IMR-90 (cell line): ENCODE results near the gene GSG1L. TPM values are rescaled to one million over a fixed set of nuclear protein-coding genes. Genes with fewer than 3 reads are reported as not detected.

Source experiments
- ATAC-seq: fragments of 200-7000 bp; cut with Tn5 transposase; 2 replicates; pipeline ENCODE4 v1.9.1; 2020; ENCODE audit warnings: low read depth, mild to moderate bottlenecking, moderate library complexity
- BruUV-seq: library from RNA; stranded (reverse); fragments of 400-500 nt; replicated peaks from 2 replicates; lab custom pipeline; 2021; lab: Mats Ljungman, UMichigan
- CTCF ChIA-PET: fragments of 300-600 bp; formaldehyde crosslinking; extraction: SDS; loops from one replicate; lab custom pipeline; 2021; ENCODE audit warnings: antibody characterized with exemption; lab: Yijun Ruan, JAX
- POLR2A ChIA-PET: fragments of 300-600 bp; sonication (Branson Sonifier 250); formaldehyde crosslinking; loops from one replicate; lab custom pipeline; 2022; ENCODE audit warnings: antibody characterized with exemption; ENCODE audit not compliant: unreplicated experiment; lab: Charles Lee
- DNase-seq: peaks from one replicate; pipeline ENCODE4 v3.0.0; 2013
- H2AFZ ChIP-seq: replicated peaks from 2 replicates; pipeline ENCODE3; 2013; ENCODE audit warnings: low read length, mild to moderate bottlenecking; ENCODE audit not compliant: poor library complexity
- H2AK5ac ChIP-seq: 2 replicates; pipeline ENCODE4 v1.6.1; 2013; ENCODE audit warnings: low read depth, low read length, inconsistent platforms
- H2AK9ac ChIP-seq: replicated peaks from 2 replicates; pipeline ENCODE3; 2013; ENCODE audit warnings: mild to moderate bottlenecking, low read depth, low read length, moderate library complexity; ENCODE audit not compliant: poor library complexity
- H2BK120ac ChIP-seq: 2 replicates; pipeline ENCODE4 v1.6.1; 2013; ENCODE audit warnings: low read depth, low read length, inconsistent platforms
- H2BK15ac ChIP-seq: 3 replicates; pipeline ENCODE4 v1.6.1; 2013; ENCODE audit warnings: low read depth, low read length, inconsistent platforms
- H2BK20ac ChIP-seq: 2 replicates; pipeline ENCODE4 v1.6.1; 2013; ENCODE audit warnings: low read depth, mild to moderate bottlenecking, inconsistent platforms, low read length, moderate library complexity
- H2BK5ac ChIP-seq: 2 replicates; pipeline ENCODE4 v1.6.1; 2013; ENCODE audit warnings: mild to moderate bottlenecking, low read depth, low read length, inconsistent platforms; ENCODE audit not compliant: poor library complexity, severe bottlenecking
- H3K14ac ChIP-seq: replicated peaks from 2 replicates; pipeline ENCODE4 v1.6.1; 2013; ENCODE audit warnings: low read depth, low read length, inconsistent platforms
- H3K18ac ChIP-seq: 2 replicates; pipeline ENCODE4 v1.6.1; 2013; ENCODE audit warnings: low read depth, low read length, control low read depth
- H3K23ac ChIP-seq: 2 replicates; pipeline ENCODE4 v1.6.1; 2013; ENCODE audit warnings: low read depth, low read length, inconsistent platforms
- H3K27ac ChIP-seq: 2 replicates; pipeline ENCODE4 v1.5.1; 2013; ENCODE audit warnings: mild to moderate bottlenecking, control low read depth, low read length; ENCODE audit not compliant: insufficient read depth
- H3K27me3 ChIP-seq: 2 replicates; pipeline ENCODE4 v1.6.1; 2013; ENCODE audit warnings: low read length; ENCODE audit not compliant: control insufficient read depth, insufficient read depth
- H3K36me3 ChIP-seq: 2 replicates; pipeline ENCODE4 v1.6.1; 2013; ENCODE audit warnings: low read length, mixed read lengths; ENCODE audit not compliant: control insufficient read depth, insufficient read depth
- H3K4ac ChIP-seq: 2 replicates; pipeline ENCODE4 v1.6.1; 2013; ENCODE audit warnings: low read depth, low read length, inconsistent platforms
- H3K4me1 ChIP-seq: 2 replicates; pipeline ENCODE4 v1.6.1; 2013; ENCODE audit warnings: low read length, mixed read lengths; ENCODE audit not compliant: control insufficient read depth, insufficient read depth
- H3K4me2 ChIP-seq: 2 replicates; pipeline ENCODE4 v1.6.1; 2013; ENCODE audit warnings: low read depth, mild to moderate bottlenecking, control low read depth, low read length, moderate library complexity
- H3K4me3 ChIP-seq: 2 replicates; pipeline ENCODE4 v1.5.1; 2013; ENCODE audit warnings: low read depth, mild to moderate bottlenecking, control low read depth, low read length, moderate library complexity; ENCODE audit not compliant: insufficient read depth
- H3K56ac ChIP-seq: 2 replicates; pipeline ENCODE4 v1.6.1; 2013; ENCODE audit warnings: low read length, inconsistent platforms; ENCODE audit not compliant: insufficient read depth; ENCODE audit errors: extremely low read depth
- H3K79me1 ChIP-seq, 2 experiments: 2 replicates each; pipeline ENCODE4 v1.6.1; 2013; ENCODE audit warnings: low read length in 2 of 2, inconsistent platforms in 1 of 2, low read depth in 1 of 2
- H3K9ac ChIP-seq: 2 replicates; pipeline ENCODE4 v1.6.1; 2013; ENCODE audit warnings: low read depth, low read length, control low read depth
- H3K9me1 ChIP-seq: 2 replicates; pipeline ENCODE4 v1.6.1; 2013; ENCODE audit warnings: low read length, inconsistent platforms; ENCODE audit not compliant: insufficient read depth
- H3K9me3 ChIP-seq: 2 replicates; pipeline ENCODE4 v1.6.1; 2013; ENCODE audit warnings: low read length; ENCODE audit not compliant: control insufficient read depth, insufficient read depth
- H4K20me1 ChIP-seq: 2 replicates; pipeline ENCODE4 v1.6.1; 2013; ENCODE audit warnings: low read length, inconsistent platforms; ENCODE audit not compliant: insufficient read depth
- H4K5ac ChIP-seq: 2 replicates; pipeline ENCODE4 v1.6.1; 2013; ENCODE audit warnings: mild to moderate bottlenecking, low read depth, low read length, control low read depth
- H4K8ac ChIP-seq, 2 experiments: 2 replicates each; pipeline ENCODE4 v1.6.1; 2013; ENCODE audit warnings: low read depth in 2 of 2, low read length in 2 of 2, control low read depth in 1 of 2, inconsistent platforms in 1 of 2
- H4K91ac ChIP-seq: 2 replicates; pipeline ENCODE4 v1.6.1; 2013; ENCODE audit warnings: low read depth, low read length, inconsistent platforms; ENCODE audit not compliant: insufficient read depth
- BHLHE40 ChIP-seq: fragments of 150-350 bp; IDR thresholded peaks from 2 replicates; pipeline ENCODE4 v1.6.1; 2016; ENCODE audit warnings: mild to moderate bottlenecking, low read depth, low read length
- CEBPB ChIP-seq: IDR thresholded peaks from 2 replicates; pipeline ENCODE4 v1.6.1; 2012; ENCODE audit warnings: low read depth, low read length, improper control_type of control experiment
- CHD1 ChIP-seq: IDR thresholded peaks from 2 replicates; pipeline ENCODE4 v1.6.1; 2012; ENCODE audit warnings: low read depth, low read length, improper control_type of control experiment
- CTCF ChIP-seq: conservative IDR thresholded peaks from 2 replicates; pipeline ENCODE4 v1.5.1; 2012; ENCODE audit warnings: mild to moderate bottlenecking, low read depth, low read length, improper control_type of control experiment
- ELK1 ChIP-seq: fragments of 150-350 bp; IDR thresholded peaks from 2 replicates; pipeline ENCODE4 v1.6.1; 2016; ENCODE audit warnings: low read depth, mild to moderate bottlenecking, low read length, moderate library complexity, borderline replicate concordance
- FOS ChIP-seq: fragments of 150-350 bp; IDR thresholded peaks from 2 replicates; pipeline ENCODE4 v1.6.1; 2016; ENCODE audit warnings: low read depth, low read length
- MAFK ChIP-seq: IDR thresholded peaks from 2 replicates; pipeline ENCODE4 v1.6.1; 2012; ENCODE audit warnings: low read depth, low read length, improper control_type of control experiment
- MAZ ChIP-seq: IDR thresholded peaks from 2 replicates; pipeline ENCODE4 v1.6.1; 2012; ENCODE audit warnings: low read depth, mild to moderate bottlenecking, low read length, improper control_type of control experiment, moderate library complexity, borderline replicate concordance
- MXI1 ChIP-seq: IDR thresholded peaks from 2 replicates; pipeline ENCODE4 v1.6.1; 2012; ENCODE audit warnings: low read depth, mild to moderate bottlenecking, low read length, moderate library complexity, borderline replicate concordance
- NFE2L2 ChIP-seq: fragments of 150-350 bp; IDR thresholded peaks from 2 replicates; pipeline ENCODE4 v1.6.1; 2016; ENCODE audit warnings: low read depth, mild to moderate bottlenecking, low read length
- POLR2A ChIP-seq: IDR thresholded peaks from 2 replicates; pipeline ENCODE4 v1.6.1; 2012; ENCODE audit warnings: mild to moderate bottlenecking, low read depth, low read length
- RAD21 ChIP-seq: IDR thresholded peaks from 2 replicates; pipeline ENCODE4 v1.6.1; 2012; ENCODE audit warnings: low read length, improper control_type of control experiment
- RCOR1 ChIP-seq: IDR thresholded peaks from 2 replicates; pipeline ENCODE4 v1.6.1; 2012; ENCODE audit warnings: mild to moderate bottlenecking, low read length, improper control_type of control experiment; ENCODE audit not compliant: insufficient replicate concordance
- RFX5 ChIP-seq: IDR thresholded peaks from 2 replicates; pipeline ENCODE4 v1.8.0; 2012; ENCODE audit warnings: low read depth, mild to moderate bottlenecking, low read length, moderate library complexity
- SMC3 ChIP-seq: fragments of 150-350 bp; IDR thresholded peaks from 2 replicates; pipeline ENCODE4 v1.6.1; 2016; ENCODE audit warnings: low read depth, mild to moderate bottlenecking, antibody characterized with exemption, low read length, moderate library complexity
- USF2 ChIP-seq: fragments of 150-350 bp; IDR thresholded peaks from 2 replicates; pipeline ENCODE4 v1.6.1; 2017; ENCODE audit warnings: mild to moderate bottlenecking, antibody characterized with exemption, low read length, low read depth
- WGBS, 2 experiments: methylation state at CpG; one replicate each; pipeline versions ENCODE4 v1.1.5 to v1.1.7; 2013; ENCODE audit warnings: missing lambda C conversion rate in 2 of 2; ENCODE audit not compliant: insufficient read length in 1 of 2; ENCODE audit errors: extremely low coverage in 2 of 2; 5-methylcytosine and 5-hydroxymethylcytosine counted together
- dilution Hi-C: fragments of 300-500 bp; cut with HindIII; formaldehyde crosslinking; loops from one replicate; pipeline ENCODE4 v1.14.3; 2018; ENCODE audit warnings: low sequenced_read_pairs; ENCODE audit not compliant: unreplicated experiment
- in situ Hi-C: fragments of 300-500 bp; cut with MboI; formaldehyde crosslinking; loops from 3 replicates; pipeline ENCODE4 v1.14.3; 2019; ENCODE audit warnings: low sequenced_read_pairs, inconsistent platforms, mixed read lengths
- intact Hi-C: fragments of 100-400 bp; cut with micrococcal nuclease; formaldehyde crosslinking; loops from 2 replicates; pipeline ENCODE4 v1.10.0; 2022
- polyA plus RNA-seq, 3 experiments: library from polyadenylated mRNA; depleted of rRNA; stranded (reverse); fragments of >200 nt; gene quantifications; 2 replicates each; pipeline ENCODE4 v1.2.3, GENCODE V29; 2012; ENCODE audit warnings: low replicate concordance in 1 of 3
- total RNA-seq: library from RNA; depleted of rRNA; stranded (reverse); fragments of >200 nt; gene quantifications from 2 replicates; pipeline ENCODE4 v1.2.3, GENCODE V29; 2012

GSG1L gene
- total and polyA plus RNA-seq, 2 of the 4 experiments (the other 2 are of a cell fraction), result not detected

GRCh38 chr16:27811881-27812280 lies 251.6 kb downstream of the GSG1L start:
- Histone ChIP-seq H3K9me3 (no peaks in the 10 kb centered on the region), H3K23ac (no peak overlapping the region), H4K20me1 (no peaks in the 10 kb centered on the region), H3K14ac (no peak overlapping the region), H3K4me3 (no peak overlapping the region), H3K27me3 (peaks cover 8% of the 10 kb centered on the region), H2AFZ (no peak overlapping the region), H3K4me2 (no peak overlapping the region), H3K9ac (no peak overlapping the region), H3K56ac (no peak overlapping the region), H3K4ac (no peak overlapping the region), H3K18ac (no peak overlapping the region), H4K8ac (no peak overlapping the region), H2BK120ac (no peak overlapping the region), H3K4me1 (no peaks in the 10 kb centered on the region), H2AK5ac (no peak overlapping the region), H4K91ac (no peak overlapping the region), H3K9me1 (no peaks in the 10 kb centered on the region), H2AK9ac (no peak overlapping the region), H4K5ac (no peak overlapping the region), H3K27ac (no peak overlapping the region), H2BK20ac (no peak overlapping the region), H3K79me1 (no peaks in the 10 kb centered on the region), H2BK15ac (no peak overlapping the region), H2BK5ac (no peak overlapping the region), H3K36me3 (no peaks in the 10 kb centered on the region)
- BruUV-seq, result no TSS peak
- dilution Hi-C loops, result no loop called here
- no peak for ATAC-seq
- ChIA-PET POLR2A (no interaction called here), CTCF (no interaction called here)
- in situ Hi-C loops, result no loop called here
- DNase-seq, result no peak
- intact Hi-C loops, result no loop called here
- 100% methylated on average over 1 of the region's 3 CpGs; no CpG with 5 or more reads in 1 of the 2 experiments for WGBS, 2 experiments
- TF ChIP-seq BHLHE40 (no peak), RFX5 (no peak), NFE2L2 (no peak), ELK1 (no peak), POLR2A (no peak), USF2 (no peak), CTCF (no peak), RAD21 (no peak), RCOR1 (no peak), MAZ (no peak), MXI1 (no peak), FOS (no peak), CEBPB (no peak), SMC3 (no peak), CHD1 (no peak), MAFK (no peak)
